WTC11 (cell line): Measurements from ENCODE around the gene ENPP7. TPM values are rescaled to one million over a fixed set of nuclear protein-coding genes. Genes with fewer than 3 reads are reported as not detected.

ENCODE experiments used
- ATAC-seq: fragments of 200-7000 bp; cut with Tn5 transposase; 2 replicates; pipeline ENCODE4 v1.10.0; 2021; ENCODE audit warnings: mild to moderate bottlenecking, moderate library complexity
- CTCF ChIA-PET: fragments of 300-600 bp; sonication (Branson Sonifier 250); formaldehyde crosslinking; loops from one replicate; lab custom pipeline; 2021; ENCODE audit warnings: antibody characterized with exemption; lab: Charles Lee
- POLR2A ChIA-PET: fragments of 350-600 bp; sonication (Branson Sonifier 250); formaldehyde crosslinking; loops from one replicate; lab custom pipeline; 2021; ENCODE audit warnings: antibody characterized with exemption; lab: Charles Lee
- DNase-seq: peaks from one replicate; pipeline ENCODE4 v3.0.0; 2021; ENCODE audit warnings: low spot score
- H3K27ac Mint-ChIP-seq: 2 replicates; pipeline ENCODE4 v1.8.0; 2021; ENCODE audit warnings: mixed read lengths
- H3K27me3 Mint-ChIP-seq: 2 replicates; pipeline ENCODE4 v1.8.0; 2021; ENCODE audit warnings: low read depth, mild to moderate bottlenecking, moderate library complexity, mixed read lengths
- H3K36me3 Mint-ChIP-seq: 2 replicates; pipeline ENCODE4 v1.8.0; 2021; ENCODE audit warnings: mixed read lengths
- H3K4me1 Mint-ChIP-seq: 2 replicates; pipeline ENCODE4 v1.8.0; 2022; ENCODE audit warnings: mixed read lengths
- H3K4me3 Mint-ChIP-seq: 2 replicates; pipeline ENCODE4 v1.8.0; 2021; ENCODE audit warnings: mild to moderate bottlenecking, moderate library complexity, mixed read lengths
- H3K9me3 Mint-ChIP-seq: 2 replicates; pipeline ENCODE4 v1.8.0; 2021; ENCODE audit warnings: mixed read lengths
- CBFB ChIP-seq: sonication (generic); formaldehyde crosslinking; IDR thresholded peaks from 2 replicates; pipeline ENCODE4 v1.8.1; 2022; ENCODE audit warnings: mild to moderate bottlenecking, low read depth, missing genetic modification reagents
- CDX4 ChIP-seq: fragments of 250-450 bp; sonication (Bioruptor Pico); IDR thresholded peaks from 2 replicates; pipeline ENCODE4 v1.9.0; 2021; ENCODE audit warnings: moderate library complexity, mild to moderate bottlenecking, inconsistent platforms, borderline replicate concordance
- CREM ChIP-seq: sonication (generic); formaldehyde crosslinking; IDR thresholded peaks from 2 replicates; pipeline ENCODE4 v1.8.1; 2022; ENCODE audit warnings: mild to moderate bottlenecking, missing genetic modification reagents, moderate library complexity
- ERG ChIP-seq: fragments of 250-450 bp; sonication (Bioruptor Pico); IDR thresholded peaks from 2 replicates; pipeline ENCODE4 v1.8.0; 2021; ENCODE audit warnings: mild to moderate bottlenecking
- FOXJ3 ChIP-seq: sonication (generic); formaldehyde crosslinking; IDR thresholded peaks from 2 replicates; pipeline ENCODE4 v1.9.0; 2021; ENCODE audit warnings: missing genetic modification reagents, mild to moderate bottlenecking, borderline replicate concordance
- GRHL2 ChIP-seq: fragments of 250-450 bp; sonication (Bioruptor Pico); IDR thresholded peaks from 2 replicates; pipeline ENCODE4 v1.8.0; 2022; ENCODE audit warnings: mild to moderate bottlenecking, moderate library complexity; ENCODE audit not compliant: insufficient replicate concordance, severe bottlenecking
- IRF2 ChIP-seq: sonication (generic); formaldehyde crosslinking; IDR thresholded peaks from 2 replicates; pipeline ENCODE4 v1.8.0; 2022; ENCODE audit warnings: low read depth, missing genetic modification reagents, borderline replicate concordance
- MYBL2 ChIP-seq: sonication (generic); formaldehyde crosslinking; IDR thresholded peaks from 2 replicates; pipeline ENCODE4 v1.8.1; 2023; ENCODE audit warnings: mild to moderate bottlenecking, moderate library complexity, missing genetic modification reagents
- NR3C1 ChIP-seq: sonication (generic); formaldehyde crosslinking; conservative IDR thresholded peaks from 2 replicates; pipeline ENCODE4 v1.8.1; 2023; ENCODE audit warnings: low read depth, mild to moderate bottlenecking, missing genetic modification reagents
- RORB ChIP-seq: fragments of 250-450 bp; sonication (Bioruptor Pico); IDR thresholded peaks from 2 replicates; pipeline ENCODE4 v1.9.0; 2021; ENCODE audit warnings: mild to moderate bottlenecking
- ZNF138 ChIP-seq: sonication (generic); formaldehyde crosslinking; conservative IDR thresholded peaks from 2 replicates; pipeline ENCODE4 v1.8.1; 2022; ENCODE audit warnings: mild to moderate bottlenecking, moderate library complexity, missing genetic modification reagents
- ZNF317 ChIP-seq: sonication (generic); formaldehyde crosslinking; IDR thresholded peaks from 2 replicates; pipeline ENCODE4 v1.8.1; 2023; ENCODE audit warnings: low read depth, mild to moderate bottlenecking, moderate library complexity, missing genetic modification reagents, borderline replicate concordance
- ZNF416 ChIP-seq: fragments of 250-450 bp; sonication (Bioruptor Pico); IDR thresholded peaks from 2 replicates; pipeline ENCODE4 v1.9.0; 2021; ENCODE audit warnings: mild to moderate bottlenecking, inconsistent platforms
- ZSCAN18 ChIP-seq: fragments of 250-450 bp; sonication (Bioruptor Pico); IDR thresholded peaks from 2 replicates; pipeline ENCODE4 v2.1.2; 2022; ENCODE audit warnings: mild to moderate bottlenecking, moderate library complexity
- total RNA-seq: library from RNA; stranded (reverse); gene quantifications from 3 replicates; pipeline ENCODE4 v1.2.3, GENCODE V29; 2021
- TF ChIP-seq, protein P1 (sequence below): sonication (generic); formaldehyde crosslinking; conservative IDR thresholded peaks from 2 replicates; pipeline ENCODE4 v1.8.1; 2022; ENCODE audit warnings: mild to moderate bottlenecking, missing genetic modification reagents
- TF ChIP-seq, protein P2 (sequence below): fragments of 250-450 bp; sonication (Bioruptor Pico); IDR thresholded peaks from 2 replicates; pipeline ENCODE4 v1.9.0; 2021; ENCODE audit warnings: mild to moderate bottlenecking, borderline replicate concordance
- TF ChIP-seq, protein P3 (sequence below): sonication (generic); formaldehyde crosslinking; IDR thresholded peaks from 2 replicates; pipeline ENCODE4 v1.8.0; 2022; ENCODE audit warnings: mild to moderate bottlenecking, missing genetic modification reagents

Gene ENPP7
- total RNA-seq, 1 experiment from 2014 or later = not detected

DNA sequence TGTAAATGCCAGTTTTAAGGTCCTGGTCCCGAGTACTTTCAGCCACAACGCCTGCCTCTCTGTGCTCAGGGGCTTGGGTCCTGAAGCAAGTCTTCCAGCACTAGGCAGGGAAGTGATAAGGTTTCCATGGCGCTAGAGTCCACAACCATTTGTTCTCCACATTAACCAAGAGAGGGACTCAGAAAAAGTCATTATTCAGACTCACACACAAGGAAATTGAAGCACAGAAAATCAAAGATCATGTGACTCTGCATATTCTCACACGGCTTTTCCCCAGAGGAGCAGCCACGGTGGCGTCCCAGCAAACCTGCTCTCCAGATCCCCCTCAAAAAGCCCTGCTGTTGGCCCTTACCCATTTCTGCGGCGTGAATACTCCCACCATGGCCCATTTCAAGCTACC, 9.7 kb downstream of the ENPP7 start (continued):
- no peak for TF ChIP-seq CDX4 (CRISPR knock-in tag)
- TF ChIP-seq ZSCAN18 (CRISPR knock-in tag) = no peak

DNA sequence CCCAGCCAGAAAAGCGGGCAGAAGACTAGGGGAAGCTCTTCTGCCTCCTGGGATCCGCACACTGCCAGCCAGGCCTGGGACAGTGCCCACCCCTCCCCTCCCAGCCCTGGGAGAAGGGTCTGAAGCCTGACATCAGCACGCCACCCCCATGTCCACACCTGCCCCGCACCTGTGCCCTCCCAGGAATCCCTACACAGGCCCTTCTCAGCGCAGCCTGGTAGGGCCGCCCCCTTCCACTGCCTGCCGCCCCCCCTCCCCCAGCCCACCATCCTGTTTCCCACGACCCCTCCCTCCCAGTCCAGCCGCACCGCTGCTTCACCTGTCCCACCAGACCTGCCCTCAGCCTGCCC, 10.6 kb downstream of the ENPP7 start:
- H3K27ac Mint-ChIP-seq = no peak overlapping the region
- H3K9me3 Mint-ChIP-seq = no peaks in the 10 kb centered on the region
- H3K4me1 Mint-ChIP-seq = peaks cover 2% of the 10 kb centered on the region
- H3K36me3 Mint-ChIP-seq = no peaks in the 10 kb centered on the region
- H3K4me3 Mint-ChIP-seq = peak overlapping the region; percentile 53
- no peak for DNase-seq
- CTCF ChIA-PET = interaction anchor here (0.5 to 9.3 kb wide), 69 partner anchors 8 to 550 kb away, joined by 3 to 165 read pairs (median 6); partner anchors contain the start of genes CBX4 and CBX8
- ATAC-seq = peak; percentile 16; the same call in 1 of the 2 replicates
- POLR2A ChIA-PET = interaction anchor here (1.3 to 1.4 kb wide), 3 partner anchors 19 to 252 kb away, joined by 3 to 6 read pairs (median 3); no protein-coding TSS in a partner anchor
- no peak for TF ChIP-seq NR3C1
- TF ChIP-seq ZNF416 (CRISPR knock-in tag) = no peak
- TF ChIP-seq ERG (CRISPR knock-in tag) = no peak
- TF ChIP-seq MYBL2 = no peak
- no peak for TF ChIP-seq ZSCAN18 (CRISPR knock-in tag)
- TF ChIP-seq GRHL2 (CRISPR knock-in tag) = no peak
- no peak for TF ChIP-seq CBFB (CRISPR knock-in tag)
- TF ChIP-seq IRF2 (CRISPR knock-in tag) = no peak
- TF ChIP-seq, protein P1, sequence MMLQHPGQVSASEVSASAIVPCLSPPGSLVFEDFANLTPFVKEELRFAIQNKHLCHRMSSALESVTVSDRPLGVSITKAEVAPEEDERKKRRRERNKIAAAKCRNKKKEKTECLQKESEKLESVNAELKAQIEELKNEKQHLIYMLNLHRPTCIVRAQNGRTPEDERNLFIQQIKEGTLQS = no peak
- TF ChIP-seq, protein P2, sequence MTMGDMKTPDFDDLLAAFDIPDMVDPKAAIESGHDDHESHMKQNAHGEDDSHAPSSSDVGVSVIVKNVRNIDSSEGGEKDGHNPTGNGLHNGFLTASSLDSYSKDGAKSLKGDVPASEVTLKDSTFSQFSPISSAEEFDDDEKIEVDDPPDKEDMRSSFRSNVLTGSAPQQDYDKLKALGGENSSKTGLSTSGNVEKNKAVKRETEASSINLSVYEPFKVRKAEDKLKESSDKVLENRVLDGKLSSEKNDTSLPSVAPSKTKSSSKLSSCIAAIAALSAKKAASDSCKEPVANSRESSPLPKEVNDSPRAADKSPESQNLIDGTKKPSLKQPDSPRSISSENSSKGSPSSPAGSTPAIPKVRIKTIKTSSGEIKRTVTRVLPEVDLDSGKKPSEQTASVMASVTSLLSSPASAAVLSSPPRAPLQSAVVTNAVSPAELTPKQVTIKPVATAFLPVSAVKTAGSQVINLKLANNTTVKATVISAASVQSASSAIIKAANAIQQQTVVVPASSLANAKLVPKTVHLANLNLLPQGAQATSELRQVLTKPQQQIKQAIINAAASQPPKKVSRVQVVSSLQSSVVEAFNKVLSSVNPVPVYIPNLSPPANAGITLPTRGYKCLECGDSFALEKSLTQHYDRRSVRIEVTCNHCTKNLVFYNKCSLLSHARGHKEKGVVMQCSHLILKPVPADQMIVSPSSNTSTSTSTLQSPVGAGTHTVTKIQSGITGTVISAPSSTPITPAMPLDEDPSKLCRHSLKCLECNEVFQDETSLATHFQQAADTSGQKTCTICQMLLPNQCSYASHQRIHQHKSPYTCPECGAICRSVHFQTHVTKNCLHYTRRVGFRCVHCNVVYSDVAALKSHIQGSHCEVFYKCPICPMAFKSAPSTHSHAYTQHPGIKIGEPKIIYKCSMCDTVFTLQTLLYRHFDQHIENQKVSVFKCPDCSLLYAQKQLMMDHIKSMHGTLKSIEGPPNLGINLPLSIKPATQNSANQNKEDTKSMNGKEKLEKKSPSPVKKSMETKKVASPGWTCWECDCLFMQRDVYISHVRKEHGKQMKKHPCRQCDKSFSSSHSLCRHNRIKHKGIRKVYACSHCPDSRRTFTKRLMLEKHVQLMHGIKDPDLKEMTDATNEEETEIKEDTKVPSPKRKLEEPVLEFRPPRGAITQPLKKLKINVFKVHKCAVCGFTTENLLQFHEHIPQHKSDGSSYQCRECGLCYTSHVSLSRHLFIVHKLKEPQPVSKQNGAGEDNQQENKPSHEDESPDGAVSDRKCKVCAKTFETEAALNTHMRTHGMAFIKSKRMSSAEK (CRISPR knock-in tag) = no peak
- no peak for TF ChIP-seq ZNF317 (CRISPR knock-in tag)
- TF ChIP-seq, protein P3, sequence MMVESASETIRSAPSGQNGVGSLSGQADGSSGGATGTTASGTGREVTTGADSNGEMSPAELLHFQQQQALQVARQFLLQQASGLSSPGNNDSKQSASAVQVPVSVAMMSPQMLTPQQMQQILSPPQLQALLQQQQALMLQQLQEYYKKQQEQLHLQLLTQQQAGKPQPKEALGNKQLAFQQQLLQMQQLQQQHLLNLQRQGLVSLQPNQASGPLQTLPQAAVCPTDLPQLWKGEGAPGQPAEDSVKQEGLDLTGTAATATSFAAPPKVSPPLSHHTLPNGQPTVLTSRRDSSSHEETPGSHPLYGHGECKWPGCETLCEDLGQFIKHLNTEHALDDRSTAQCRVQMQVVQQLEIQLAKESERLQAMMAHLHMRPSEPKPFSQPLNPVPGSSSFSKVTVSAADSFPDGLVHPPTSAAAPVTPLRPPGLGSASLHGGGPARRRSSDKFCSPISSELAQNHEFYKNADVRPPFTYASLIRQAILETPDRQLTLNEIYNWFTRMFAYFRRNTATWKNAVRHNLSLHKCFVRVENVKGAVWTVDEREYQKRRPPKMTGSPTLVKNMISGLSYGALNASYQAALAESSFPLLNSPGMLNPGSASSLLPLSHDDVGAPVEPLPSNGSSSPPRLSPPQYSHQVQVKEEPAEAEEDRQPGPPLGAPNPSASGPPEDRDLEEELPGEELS (CRISPR knock-in tag) = no peak
- TF ChIP-seq ZNF138 (CRISPR knock-in tag) = no peak
- TF ChIP-seq RORB (CRISPR knock-in tag) = no peak
- TF ChIP-seq FOXJ3 (CRISPR knock-in tag) = no peak
- TF ChIP-seq CREM (CRISPR knock-in tag) = no peak
- peaks cover 62% of the 10 kb centered on the region for H3K27me3 Mint-ChIP-seq
